NB4 (cell line): ENCODE data around the gene SMG1.

Experiments used
- POLR2A ChIP-seq: IDR thresholded peaks from 2 replicates; pipeline ENCODE4 v1.6.1; 2011; ENCODE audit warnings: mild to moderate bottlenecking; ENCODE audit not compliant: insufficient read length; ENCODE audit errors: extremely low read depth
- TF ChIP-seq, protein P1 (sequence below): IDR thresholded peaks from one replicate; pipeline ENCODE4 v1.5.1; 2012; ENCODE audit warnings: low read depth, low read length
- TF ChIP-seq, protein P2 (sequence below): IDR thresholded peaks from 2 replicates; pipeline ENCODE4 v1.6.1; 2011; ENCODE audit warnings: low read depth, low read length

DNA sequence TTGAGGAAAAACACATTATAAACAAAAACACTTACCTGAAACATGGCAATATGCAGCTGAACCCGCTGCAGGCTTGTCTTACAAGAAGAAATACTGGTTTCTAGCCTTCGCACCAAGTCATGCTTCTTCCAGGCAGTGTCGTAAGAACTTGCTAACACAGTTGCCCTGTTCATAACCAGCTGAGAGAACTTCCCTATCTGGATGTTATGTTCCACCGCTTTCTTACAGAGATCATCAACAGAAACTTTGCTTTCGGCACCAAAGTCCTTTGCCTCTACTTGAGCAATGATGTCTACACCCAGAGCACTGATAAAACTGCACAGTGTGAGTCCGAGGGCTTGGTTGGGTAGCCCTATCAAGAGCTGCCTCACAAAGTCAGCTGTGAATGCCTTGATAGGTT, 97.0 kb downstream of the SMG1 start:
- TF ChIP-seq, protein P1, sequence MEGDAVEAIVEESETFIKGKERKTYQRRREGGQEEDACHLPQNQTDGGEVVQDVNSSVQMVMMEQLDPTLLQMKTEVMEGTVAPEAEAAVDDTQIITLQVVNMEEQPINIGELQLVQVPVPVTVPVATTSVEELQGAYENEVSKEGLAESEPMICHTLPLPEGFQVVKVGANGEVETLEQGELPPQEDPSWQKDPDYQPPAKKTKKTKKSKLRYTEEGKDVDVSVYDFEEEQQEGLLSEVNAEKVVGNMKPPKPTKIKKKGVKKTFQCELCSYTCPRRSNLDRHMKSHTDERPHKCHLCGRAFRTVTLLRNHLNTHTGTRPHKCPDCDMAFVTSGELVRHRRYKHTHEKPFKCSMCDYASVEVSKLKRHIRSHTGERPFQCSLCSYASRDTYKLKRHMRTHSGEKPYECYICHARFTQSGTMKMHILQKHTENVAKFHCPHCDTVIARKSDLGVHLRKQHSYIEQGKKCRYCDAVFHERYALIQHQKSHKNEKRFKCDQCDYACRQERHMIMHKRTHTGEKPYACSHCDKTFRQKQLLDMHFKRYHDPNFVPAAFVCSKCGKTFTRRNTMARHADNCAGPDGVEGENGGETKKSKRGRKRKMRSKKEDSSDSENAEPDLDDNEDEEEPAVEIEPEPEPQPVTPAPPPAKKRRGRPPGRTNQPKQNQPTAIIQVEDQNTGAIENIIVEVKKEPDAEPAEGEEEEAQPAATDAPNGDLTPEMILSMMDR = no peak
- TF ChIP-seq POLR2A = no peak
- TF ChIP-seq, protein P2, sequence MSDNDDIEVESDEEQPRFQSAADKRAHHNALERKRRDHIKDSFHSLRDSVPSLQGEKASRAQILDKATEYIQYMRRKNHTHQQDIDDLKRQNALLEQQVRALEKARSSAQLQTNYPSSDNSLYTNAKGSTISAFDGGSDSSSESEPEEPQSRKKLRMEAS = no peak
